Heart left ventricle (tissue), 11 donors: ENCODE results near the gene CLDN16. TPM values are rescaled to one million over a fixed set of nuclear protein-coding genes. Genes with fewer than 3 reads are reported as not detected.

Source experiments
- polyA plus RNA-seq, 2 donors: library from polyadenylated mRNA; stranded (reverse); fragments of 200-250 nt; gene quantifications; one replicate each; pipeline ENCODE4 v1.2.3, GENCODE V29; 2013
- total RNA-seq, 9 donors: library from RNA; depleted of rRNA in 2 of 9; stranded (reverse); fragments of >200 nt in 2 of 9; fragmentation: NEBNext Ultra II Directional in 3 of 9; extraction: Animal tissue kit (Norgen Biotek cat#: 25700) in 3 of 9; gene quantifications; one replicate each; pipeline versions ENCODE4 v1.1.0 to v1.2.4, GENCODE V29; 2016 to 2023
- donor health status: ischemic (EF 13 %, LVEDD 7.1; RV severe dilation, severe dysfunction).
- donor health status: healthy with polysubstance abuse.
- donor health status: DM: no; HTN: yes; CAD: no.
- donor health status: DM: no; HTN: no; CAD: no.
- donor health status: ischemic (EF 25% LVEDD 5.7; RV mildly dilated, moderate dysfunction).
- donor health status: healthy.
- donor health status: DM: yes; HTN: yes; CAD: no.
- donor health status: PGD.
- donor health status: nonischemic (EF 23%, LVEDD 6.1; RV moderate dilation, normal function).

Gene CLDN16
- total and polyA plus RNA-seq, 11 donors: 0.41 TPM; not detected in 10

Other genes starting within 250 kb of the CLDN16 start
- 10 to 100 TPM in 1 of 9 donors, under 1 TPM in 5, not detected in 3; 0.13 to 45.0 (median 0.31) TPM for gene CLDN1, start 65.7 kb upstream of the CLDN16 start, total RNA-seq
- gene CLDN1, start 65.7 kb upstream of the CLDN16 start, polyA plus RNA-seq: under 1 TPM; 0.11 to 0.15 TPM
- not detected for gene TMEM207, start 61.7 kb downstream of the CLDN16 start, total RNA-seq
- not detected for gene TMEM207, start 61.7 kb downstream of the CLDN16 start, polyA plus RNA-seq
- 10 to 100 TPM in 3 of 9 donors, 1 to 10 TPM in 6; 3.9 to 16.4 (median 8.2) TPM for gene IL1RAP, start 125.9 kb downstream of the CLDN16 start, total RNA-seq
- gene IL1RAP, start 125.9 kb downstream of the CLDN16 start, polyA plus RNA-seq: 10 to 100 TPM in 1 of 2 donors, 1 to 10 TPM in 1; 1.6 to 12.0 TPM